Endothelial cell (in vitro differentiated cells): Measurements from ENCODE around the gene CRYGN. TPM values are rescaled to one million over a fixed set of nuclear protein-coding genes. Genes with fewer than 3 reads are reported as not detected.

Experiments
- DNase-seq: peaks from one replicate; pipeline ENCODE4 v3.0.0; 2021; ENCODE audit warnings: low spot score
- H3K27ac Mint-ChIP-seq: one replicate; pipeline ENCODE4 v1.8.0; 2021; ENCODE audit warnings: mixed read lengths, inconsistent platforms; ENCODE audit not compliant: unreplicated experiment
- H3K27me3 Mint-ChIP-seq: one replicate; pipeline ENCODE4 v1.8.0; 2021; ENCODE audit warnings: mild to moderate bottlenecking, moderate library complexity, mixed read lengths, inconsistent platforms; ENCODE audit not compliant: unreplicated experiment
- H3K36me3 Mint-ChIP-seq: one replicate; pipeline ENCODE4 v1.8.0; 2021; ENCODE audit warnings: mild to moderate bottlenecking, low read depth, mixed read lengths, inconsistent platforms; ENCODE audit not compliant: unreplicated experiment
- H3K4me1 Mint-ChIP-seq: one replicate; pipeline ENCODE4 v1.8.0; 2021; ENCODE audit warnings: mild to moderate bottlenecking, mixed read lengths, inconsistent platforms; ENCODE audit not compliant: unreplicated experiment
- H3K4me3 Mint-ChIP-seq: one replicate; pipeline ENCODE4 v1.8.0; 2021; ENCODE audit warnings: mild to moderate bottlenecking, mixed read lengths, inconsistent platforms; ENCODE audit not compliant: unreplicated experiment
- H3K9me3 Mint-ChIP-seq: one replicate; pipeline ENCODE4 v1.8.0; 2021; ENCODE audit warnings: mixed read lengths, inconsistent platforms; ENCODE audit not compliant: unreplicated experiment
- CTCF ChIP-seq: fragments of 200-600 bp; sonication (generic); IDR thresholded peaks from one replicate; pipeline ENCODE4 v1.5.0; 2021; ENCODE audit warnings: antibody characterized with exemption; ENCODE audit not compliant: unreplicated experiment
- total RNA-seq: library from RNA; stranded (reverse); fragmentation: NEBNext Ultra II Directional; extraction: Animal tissue kit (Norgen Biotek cat#: 25700); gene quantifications from one replicate; pipeline ENCODE4 v1.2.1, GENCODE V29; 2021; ENCODE audit not compliant: unreplicated experiment

The CRYGN gene
- total RNA-seq, 1 donor from 2014 or later: not detected

GRCh38 chr7:151427705-151428377 is 12.1 kb downstream of the CRYGN start:
- no peak overlapping the region for H3K27ac Mint-ChIP-seq
- H3K4me3 Mint-ChIP-seq: no peak overlapping the region
- H3K9me3 Mint-ChIP-seq: no peaks in the 10 kb centered on the region
- peaks cover 7% of the 10 kb centered on the region for H3K27me3 Mint-ChIP-seq
- H3K4me1 Mint-ChIP-seq: peaks cover 8% of the 10 kb centered on the region
- H3K36me3 Mint-ChIP-seq: no peaks in the 10 kb centered on the region
- DNase-seq: no peak
- no peak for TF ChIP-seq CTCF

DNA sequence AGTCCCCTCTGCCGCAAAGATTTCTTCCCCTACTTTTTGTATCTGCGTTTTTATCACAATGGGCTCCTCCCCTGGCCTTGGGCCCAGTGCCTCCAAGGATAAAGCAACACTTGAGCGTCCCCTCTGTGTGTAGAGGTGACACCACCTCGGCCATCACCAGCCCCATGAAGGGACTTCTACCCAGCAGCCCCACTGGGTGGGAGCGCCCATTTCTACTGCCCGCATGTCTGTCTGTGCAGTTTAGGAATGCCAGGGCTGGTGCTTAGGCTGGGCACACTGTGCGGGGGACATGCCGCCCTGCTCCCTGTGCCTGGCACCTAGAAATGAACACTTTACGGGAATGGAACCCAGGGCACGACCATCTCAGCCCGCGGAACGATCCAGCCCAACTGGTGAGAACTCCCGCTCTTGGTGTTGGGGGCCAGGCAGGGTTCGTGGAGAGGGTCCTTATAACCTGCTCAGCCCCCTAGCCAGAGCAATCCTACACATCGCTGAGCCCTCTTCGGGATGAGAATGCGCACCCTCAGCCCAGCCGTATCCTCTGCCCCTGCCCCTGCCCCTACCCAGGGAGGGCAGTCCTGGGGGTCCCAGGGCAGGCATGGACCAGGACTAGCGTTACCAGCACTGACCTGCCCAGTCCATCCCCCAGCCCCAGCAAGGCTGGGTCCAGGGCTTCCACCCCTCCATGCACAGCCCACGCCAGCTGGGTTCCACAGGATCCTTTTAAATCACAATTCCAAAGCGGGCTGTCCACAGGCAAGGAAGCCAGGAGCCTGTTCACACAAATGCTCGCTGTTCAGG is 12.8 kb downstream of the CRYGN start:
- peaks cover 3% of the 10 kb centered on the region for H3K9me3 Mint-ChIP-seq
- no peak overlapping the region for H3K4me3 Mint-ChIP-seq
- DNase-seq: no peak
- H3K36me3 Mint-ChIP-seq: peaks cover 4% of the 10 kb centered on the region
- H3K4me1 Mint-ChIP-seq: peaks cover 8% of the 10 kb centered on the region
- no peak for TF ChIP-seq CTCF
- peaks cover 7% of the 10 kb centered on the region for H3K27me3 Mint-ChIP-seq
- no peak overlapping the region for H3K27ac Mint-ChIP-seq

DNA sequence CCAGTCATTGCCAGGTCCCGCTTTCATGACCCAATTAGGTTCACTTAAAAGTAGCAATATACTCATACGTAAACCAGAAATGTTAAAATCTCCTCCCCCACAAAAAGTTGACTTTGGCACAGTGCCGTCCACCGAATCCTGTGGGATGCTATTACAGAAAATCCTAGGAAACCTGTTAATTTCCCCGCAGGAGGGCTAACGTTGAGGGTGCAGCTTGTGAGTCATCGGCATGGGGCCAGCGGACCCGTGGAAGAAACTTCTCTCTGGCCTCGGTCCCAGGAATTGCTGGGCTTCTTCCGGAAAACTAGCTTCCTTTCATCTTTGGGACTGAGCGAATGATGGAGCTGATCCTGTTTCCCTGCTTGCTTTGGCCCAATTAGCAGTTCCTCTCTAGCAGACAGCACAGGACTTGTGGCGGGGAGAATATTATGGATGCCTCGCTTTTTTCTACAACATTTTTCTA is 13.5 kb downstream of the CRYGN start:
- no peak for DNase-seq
- Mint-ChIP-seq H3K36me3 (peaks cover 9% of the 10 kb centered on the region), H3K27ac (no peak overlapping the region), H3K9me3 (peaks cover 8% of the 10 kb centered on the region), H3K4me1 (peaks cover 8% of the 10 kb centered on the region), H3K27me3 (peaks cover 9% of the 10 kb centered on the region), H3K4me3 (no peak overlapping the region)
- TF ChIP-seq CTCF: no peak

GRCh38 chr7:151425670-151426440 is 14.1 kb downstream of the CRYGN start:
- no peak for TF ChIP-seq CTCF
- Mint-ChIP-seq H3K4me3 (no peak overlapping the region), H3K4me1 (peaks cover 8% of the 10 kb centered on the region), H3K36me3 (peaks cover 9% of the 10 kb centered on the region), H3K27ac (no peak overlapping the region), H3K27me3 (peaks cover 8% of the 10 kb centered on the region), H3K9me3 (peaks cover 8% of the 10 kb centered on the region)
- DNase-seq: no peak
